ENCODE measurements around the gene PHF20. TPM values are rescaled to one million over a fixed set of nuclear protein-coding genes. Genes with fewer than 3 reads are reported as not detected.

The PHF20 gene
- total RNA-seq, 1 donor from 2014 or later = 55.1 TPM

GRCh38 chr20:35971981-35972380 is 200.2 kb downstream of the PHF20 start:
- H3K4me3 Mint-ChIP-seq (ENCODE audit: low read depth) = no peak overlapping the region
- H3K27me3 Mint-ChIP-seq (ENCODE audit: low read depth) = peaks cover 4% of the 10 kb centered on the region

GRCh38 chr20:35972462-35972861 is 200.6 kb downstream of the PHF20 start:
- Mint-ChIP-seq H3K27ac (no peak overlapping the region), H3K27me3 (ENCODE audit: low read depth) (peaks cover 4% of the 10 kb centered on the region), H3K36me3 (ENCODE audit: low read depth) (no peaks in the 10 kb centered on the region), H3K4me3 (ENCODE audit: low read depth) (no peak overlapping the region), H3K9me3 (no peaks in the 10 kb centered on the region), H3K4me1 (ENCODE audit: low read depth) (no peaks in the 10 kb centered on the region)
- no peak for DNase-seq (ENCODE audit: low spot score)
- intact Hi-C loops (cut with micrococcal nuclease) = no loop called here

More at GRCh38 chr20:35971981-35972380, 200.2 kb downstream of the PHF20 start:
- Mint-ChIP-seq H3K9me3 (no peaks in the 10 kb centered on the region), H3K36me3 (ENCODE audit: low read depth) (no peaks in the 10 kb centered on the region), H3K4me1 (ENCODE audit: low read depth) (no peaks in the 10 kb centered on the region), H3K27ac (no peak overlapping the region)
- DNase-seq (ENCODE audit: low spot score) = no peak
- intact Hi-C loops (cut with micrococcal nuclease) = no loop called here

GRCh38 chr20:35974256-35974655 is 202.4 kb downstream of the PHF20 start:
- H3K4me3 Mint-ChIP-seq (ENCODE audit: low read depth) = no peak overlapping the region
- H3K36me3 Mint-ChIP-seq (ENCODE audit: low read depth) = no peaks in the 10 kb centered on the region
- no peak for DNase-seq (ENCODE audit: low spot score)
- H3K27me3 Mint-ChIP-seq (ENCODE audit: low read depth) = peaks cover 4% of the 10 kb centered on the region
- H3K9me3 Mint-ChIP-seq = no peaks in the 10 kb centered on the region
- H3K27ac Mint-ChIP-seq = no peak overlapping the region
- no peaks in the 10 kb centered on the region for H3K4me1 Mint-ChIP-seq (ENCODE audit: low read depth)
- intact Hi-C loops (cut with micrococcal nuclease) = no loop called here

- H3K4me3 Mint-ChIP-seq (ENCODE audit: low read depth) = no peak overlapping the region
- H3K27ac Mint-ChIP-seq = no peak overlapping the region
- no peaks in the 10 kb centered on the region for H3K36me3 Mint-ChIP-seq (ENCODE audit: low read depth)
- no peaks in the 10 kb centered on the region for H3K9me3 Mint-ChIP-seq
- no peak for DNase-seq (ENCODE audit: low spot score)
- intact Hi-C loops (cut with micrococcal nuclease) = no loop called here
- H3K27me3 Mint-ChIP-seq (ENCODE audit: low read depth) = no peaks in the 10 kb centered on the region
- H3K4me1 Mint-ChIP-seq (ENCODE audit: low read depth) = no peaks in the 10 kb centered on the region
Measured at GRCh38 chr20:35975576-35976373, 204.0 kb downstream of the PHF20 start.

GRCh38 chr20:35978041-35978513 is 206.3 kb downstream of the PHF20 start:
- Mint-ChIP-seq H3K9me3 (no peaks in the 10 kb centered on the region), H3K4me1 (ENCODE audit: low read depth) (no peaks in the 10 kb centered on the region), H3K27me3 (ENCODE audit: low read depth) (peaks cover 5% of the 10 kb centered on the region), H3K36me3 (ENCODE audit: low read depth) (no peaks in the 10 kb centered on the region), H3K27ac (no peak overlapping the region), H3K4me3 (ENCODE audit: low read depth) (no peak overlapping the region)
- intact Hi-C loops (cut with micrococcal nuclease) = no loop called here
- no peak for DNase-seq (ENCODE audit: low spot score)

- intact Hi-C loops (cut with micrococcal nuclease) = no loop called here
Measured at GRCh38 chr20:35979544-35979943, 207.7 kb downstream of the PHF20 start.

GRCh38 chr20:35981969-35982368 is 210.2 kb downstream of the PHF20 start:
- Mint-ChIP-seq H3K9me3 (no peaks in the 10 kb centered on the region), H3K27ac (no peak overlapping the region), H3K4me3 (ENCODE audit: low read depth) (no peak overlapping the region), H3K36me3 (ENCODE audit: low read depth) (no peaks in the 10 kb centered on the region), H3K27me3 (ENCODE audit: low read depth) (peaks cover 5% of the 10 kb centered on the region), H3K4me1 (ENCODE audit: low read depth) (peaks cover 2% of the 10 kb centered on the region)
- DNase-seq (ENCODE audit: low spot score) = no peak
- intact Hi-C loops (cut with micrococcal nuclease) = no loop called here

More at GRCh38 chr20:35979544-35979943, 207.7 kb downstream of the PHF20 start:
- Mint-ChIP-seq H3K27ac (no peak overlapping the region), H3K9me3 (no peaks in the 10 kb centered on the region), H3K4me3 (ENCODE audit: low read depth) (no peak overlapping the region), H3K27me3 (ENCODE audit: low read depth) (peaks cover 5% of the 10 kb centered on the region), H3K36me3 (ENCODE audit: low read depth) (no peaks in the 10 kb centered on the region), H3K4me1 (ENCODE audit: low read depth) (peaks cover 2% of the 10 kb centered on the region)
- no peak for DNase-seq (ENCODE audit: low spot score)

- no peaks in the 10 kb centered on the region for H3K36me3 Mint-ChIP-seq (ENCODE audit: low read depth)
- H3K9me3 Mint-ChIP-seq = no peaks in the 10 kb centered on the region
- no peak overlapping the region for H3K27ac Mint-ChIP-seq
Measured at GRCh38 chr20:35984382-35984781, 212.6 kb downstream of the PHF20 start.

GRCh38 chr20:35985806-35986205 is 214.0 kb downstream of the PHF20 start:
- DNase-seq (ENCODE audit: low spot score) = no peak
- H3K27ac Mint-ChIP-seq = no peak overlapping the region
- no peaks in the 10 kb centered on the region for H3K36me3 Mint-ChIP-seq (ENCODE audit: low read depth)
- no peak overlapping the region for H3K4me3 Mint-ChIP-seq (ENCODE audit: low read depth)
- H3K27me3 Mint-ChIP-seq (ENCODE audit: low read depth) = peaks cover 18% of the 10 kb centered on the region
- intact Hi-C loops (cut with micrococcal nuclease) = no loop called here
- peaks cover 2% of the 10 kb centered on the region for H3K4me1 Mint-ChIP-seq (ENCODE audit: low read depth)
- H3K9me3 Mint-ChIP-seq = no peaks in the 10 kb centered on the region

More at GRCh38 chr20:35984382-35984781, 212.6 kb downstream of the PHF20 start:
- intact Hi-C loops (cut with micrococcal nuclease) = no loop called here
- Mint-ChIP-seq H3K4me3 (ENCODE audit: low read depth) (no peak overlapping the region), H3K27me3 (ENCODE audit: low read depth) (peaks cover 13% of the 10 kb centered on the region), H3K4me1 (ENCODE audit: low read depth) (peaks cover 2% of the 10 kb centered on the region)
- DNase-seq (ENCODE audit: low spot score) = no peak

GRCh38 chr20:35988910-35989463 is 217.2 kb downstream of the PHF20 start:
- intact Hi-C loops (cut with micrococcal nuclease) = no loop called here
- DNase-seq (ENCODE audit: low spot score) = no peak
- Mint-ChIP-seq H3K4me3 (ENCODE audit: low read depth) (no peak overlapping the region), H3K27ac (no peak overlapping the region), H3K9me3 (no peaks in the 10 kb centered on the region), H3K36me3 (ENCODE audit: low read depth) (no peaks in the 10 kb centered on the region), H3K4me1 (ENCODE audit: low read depth) (peaks cover 4% of the 10 kb centered on the region), H3K27me3 (ENCODE audit: low read depth) (peaks cover 18% of the 10 kb centered on the region)

- no peak for DNase-seq (ENCODE audit: low spot score)
- intact Hi-C loops (cut with micrococcal nuclease) = no loop called here
Measured at GRCh38 chr20:35991142-35991771, 219.4 kb downstream of the PHF20 start.

GRCh38 chr20:35992713-35993335 is 221.0 kb downstream of the PHF20 start:
- no peak overlapping the region for H3K27ac Mint-ChIP-seq
- H3K27me3 Mint-ChIP-seq (ENCODE audit: low read depth) = peaks cover 19% of the 10 kb centered on the region
- H3K4me1 Mint-ChIP-seq (ENCODE audit: low read depth) = peaks cover 3% of the 10 kb centered on the region
- no peaks in the 10 kb centered on the region for H3K9me3 Mint-ChIP-seq
- no peak overlapping the region for H3K4me3 Mint-ChIP-seq (ENCODE audit: low read depth)
- intact Hi-C loops (cut with micrococcal nuclease) = no loop called here
- H3K36me3 Mint-ChIP-seq (ENCODE audit: low read depth) = no peaks in the 10 kb centered on the region
- peak; percentile 29 for DNase-seq (ENCODE audit: low spot score)

More at GRCh38 chr20:35991142-35991771, 219.4 kb downstream of the PHF20 start:
- Mint-ChIP-seq H3K9me3 (no peaks in the 10 kb centered on the region), H3K4me3 (ENCODE audit: low read depth) (no peak overlapping the region), H3K36me3 (ENCODE audit: low read depth) (no peaks in the 10 kb centered on the region), H3K4me1 (ENCODE audit: low read depth) (peaks cover 3% of the 10 kb centered on the region), H3K27me3 (ENCODE audit: low read depth) (peaks cover 19% of the 10 kb centered on the region), H3K27ac (no peak overlapping the region)

Measured in activated T-helper 2 cell treated with anti-CD3 and anti-CD28 coated beads, Interferon-gamma antibody, Interleukin-2, Interleukin-4, amounts not matched to agents 10 μg/mL and 5 μg/mL and 100 μg/mL, durations not matched to agents 14 hours and 24 hours and 36 hours (primary cell).